ENCODE measurements around the gene CTNNBL1. TPM values are rescaled to one million over a fixed set of nuclear protein-coding genes. Genes with fewer than 3 reads are reported as not detected.

The CTNNBL1 gene
- total RNA-seq, 2 experiments from 2014 or later = 31.1 to 33.4 TPM

GRCh38 chr20:37822141-37822601 lies 128.3 kb downstream of the CTNNBL1 start:
- Mint-ChIP-seq H3K4me3 (no peak overlapping the region), H3K9me3 (no peaks in the 10 kb centered on the region), H3K4me1 (ENCODE audit: low read depth) (no peaks in the 10 kb centered on the region), H3K27me3 (no peaks in the 10 kb centered on the region), H3K36me3 (ENCODE audit: low read depth) (peaks cover 18% of the 10 kb centered on the region), H3K27ac (no peak overlapping the region)
- Histone ChIP-seq H3K36me3 (ENCODE audit: insufficient read depth, low read length) (no peaks in the 10 kb centered on the region), H3K4me3 (ENCODE audit: low read length) (no peak overlapping the region), H3K9me3 (ENCODE audit: control insufficient read depth in 1 of 2, insufficient read depth in 1 of 2, low read length in 2 of 2) (no peaks in the 10 kb centered on the region), H3K27ac (ENCODE audit: low read depth in 1 of 2, low read length in 2 of 2) (no peak overlapping the region), H3K27me3 (ENCODE audit: control insufficient read depth in 1 of 2, insufficient read depth in 2 of 2, low read length in 2 of 2) (no peaks in the 10 kb centered on the region), H3K4me1 (ENCODE audit: insufficient read depth, low read length) (no peaks in the 10 kb centered on the region)
- DNase-seq = no peak
- intact Hi-C loops (cut with DNase I, micrococcal nuclease) = no loop called here
- no peak for TF ChIP-seq CTCF (IDR thresholded peaks at IDR 0.05)
- ATAC-seq (ENCODE audit: poor library complexity) = no peak
- CTCF ChIA-PET = no interaction called here
- POLR2A ChIA-PET = no interaction called here

GRCh38 chr20:37823296-37823980 lies 129.6 kb downstream of the CTNNBL1 start:
- Histone ChIP-seq H3K4me3 (ENCODE audit: low read length) (no peak overlapping the region), H3K4me1 (ENCODE audit: insufficient read depth, low read length) (no peaks in the 10 kb centered on the region), H3K27ac (ENCODE audit: low read depth in 1 of 2, low read length in 2 of 2) (no peak overlapping the region), H3K36me3 (ENCODE audit: insufficient read depth, low read length) (no peaks in the 10 kb centered on the region), H3K27me3 (ENCODE audit: control insufficient read depth in 1 of 2, insufficient read depth in 2 of 2, low read length in 2 of 2) (no peaks in the 10 kb centered on the region), H3K9me3 (ENCODE audit: control insufficient read depth in 1 of 2, insufficient read depth in 1 of 2, low read length in 2 of 2) (no peaks in the 10 kb centered on the region)
- no peak for DNase-seq
- H3K27ac Mint-ChIP-seq = no peak overlapping the region
- H3K27me3 Mint-ChIP-seq = no peaks in the 10 kb centered on the region
- intact Hi-C loops (cut with DNase I, micrococcal nuclease) = no loop called here
- no peaks in the 10 kb centered on the region for H3K9me3 Mint-ChIP-seq
- ATAC-seq (ENCODE audit: poor library complexity) = no peak
- ChIA-PET CTCF (no interaction called here), POLR2A (no interaction called here)
- H3K4me3 Mint-ChIP-seq = no peak overlapping the region
- no peak for TF ChIP-seq CTCF (IDR thresholded peaks at IDR 0.05)
- no peaks in the 10 kb centered on the region for H3K4me1 Mint-ChIP-seq (ENCODE audit: low read depth)
- peaks cover 26% of the 10 kb centered on the region for H3K36me3 Mint-ChIP-seq (ENCODE audit: low read depth)

GRCh38 chr20:37827605-37828004 lies 133.8 kb downstream of the CTNNBL1 start:
- Histone ChIP-seq H3K9me3 (ENCODE audit: control insufficient read depth in 1 of 2, insufficient read depth in 1 of 2, low read length in 2 of 2) (no peaks in the 10 kb centered on the region), H3K4me3 (ENCODE audit: low read length) (no peak overlapping the region), H3K4me1 (ENCODE audit: insufficient read depth, low read length) (no peaks in the 10 kb centered on the region), H3K27ac (ENCODE audit: low read depth in 1 of 2, low read length in 2 of 2) (no peak overlapping the region), H3K27me3 (ENCODE audit: control insufficient read depth in 1 of 2, insufficient read depth in 2 of 2, low read length in 2 of 2) (no peaks in the 10 kb centered on the region), H3K36me3 (ENCODE audit: insufficient read depth, low read length) (no peaks in the 10 kb centered on the region)
- ATAC-seq (ENCODE audit: poor library complexity) (no peak), DNase-seq (no peak)
- Mint-ChIP-seq H3K27ac (no peak overlapping the region), H3K4me3 (no peak overlapping the region), H3K9me3 (no peaks in the 10 kb centered on the region), H3K4me1 (ENCODE audit: low read depth) (no peaks in the 10 kb centered on the region), H3K27me3 (no peaks in the 10 kb centered on the region), H3K36me3 (ENCODE audit: low read depth) (peaks cover 8% of the 10 kb centered on the region)
- CTCF ChIA-PET = no interaction called here
- POLR2A ChIA-PET = no interaction called here
- intact Hi-C loops (cut with DNase I, micrococcal nuclease) = no loop called here
- no peak for TF ChIP-seq CTCF (IDR thresholded peaks at IDR 0.05)

Data from CD4-positive, alpha-beta T cell (primary cell).